A549 (cell line): ENCODE results near the gene ZNF358. TPM values are rescaled to one million over a fixed set of nuclear protein-coding genes. Genes with fewer than 3 reads are reported as not detected.
A peak's percentile ranks its signal among the peaks of the same experiment; 100 is the strongest.

Experiments
- ATAC-seq, 2 experiments: fragments of 200-7000 bp in 1 of 2; fragments of >200 bp in 1 of 2; cut with Nextera tagmentation in 1 of 2; cut with Tn5 transposase in 1 of 2; 3 replicates each; pipeline versions ENCODE4 v1.8.0 to v1.9.1; 2018 to 2020; ENCODE audit warnings: mild to moderate bottlenecking in 1 of 2, moderate library complexity in 1 of 2
- CTCF ChIA-PET: fragments of 300-600 bp; sonication (Branson Sonifier 250); formaldehyde crosslinking; extraction: SDS; loops from one replicate; lab custom pipeline; 2021; ENCODE audit warnings: antibody characterized with exemption, inconsistent platforms; lab: Yijun Ruan, JAX
- POLR2A ChIA-PET: fragments of 350-600 bp; formaldehyde crosslinking; extraction: SDS; loops from one replicate; lab custom pipeline; 2021; ENCODE audit warnings: antibody characterized with exemption, inconsistent platforms; lab: Yijun Ruan, JAX
- DNase-seq, 2 experiments: peaks; one replicate each; pipeline versions ENCODE4 v3.0.0 to v3.0.0-alpha.2; 2011 to 2016; ENCODE audit warnings: low read depth in 1 of 2, low spot score in 1 of 2
- FAIRE-seq: peaks from 2 replicates; lab custom pipeline; 2011; peaks lifted over from hg19 to GRCh38; lab: Jason Lieb, UNC
- H3K27ac ChIP-seq, 2 experiments: fragments of >200 bp; sonication (Bioruptor Twin); formaldehyde crosslinking; 3 replicates each; pipeline ENCODE4 v1.5.1; 2016 to 2017
- H3K4me1 ChIP-seq: fragments of >200 bp; sonication (Bioruptor Twin); formaldehyde crosslinking; 3 replicates; pipeline ENCODE4 v1.6.1; 2016
- H3K4me2 ChIP-seq: fragments of >200 bp; sonication (Bioruptor Twin); formaldehyde crosslinking; 3 replicates; pipeline ENCODE4 v1.6.1; 2016
- H3K4me3 ChIP-seq: fragments of >200 bp; sonication (Bioruptor Twin); formaldehyde crosslinking; 3 replicates; pipeline ENCODE4 v1.5.1; 2016
- H3K9me3 ChIP-seq: fragments of >200 bp; sonication (Bioruptor Twin); formaldehyde crosslinking; 3 replicates; pipeline ENCODE4 v1.6.1; 2016
- BCL3 ChIP-seq: fragments of >200 bp; sonication (Bioruptor Twin); formaldehyde crosslinking; IDR thresholded peaks from 3 replicates; pipeline ENCODE4 v1.6.1; 2016
- BHLHE40 ChIP-seq: IDR thresholded peaks from 2 replicates; pipeline ENCODE4 v1.6.1; 2012; ENCODE audit warnings: low read depth, low read length, inconsistent platforms
- CBX2 ChIP-seq: fragments of 200-600 bp; sonication (generic); IDR thresholded peaks from 2 replicates; pipeline ENCODE4 v1.6.1; 2016; ENCODE audit warnings: low read depth, mild to moderate bottlenecking, borderline replicate concordance
- CEBPB ChIP-seq, 2 experiments: fragments of >200 bp in 1 of 2; sonication (Bioruptor Twin) in 1 of 2; formaldehyde crosslinking in 1 of 2; IDR thresholded peaks; 2 replicates each; pipeline ENCODE4 v1.6.1; 2012 to 2016
- CHD4 ChIP-seq: fragments of 200-600 bp; sonication (generic); IDR thresholded peaks from 2 replicates; pipeline ENCODE4 v1.6.1; 2016; ENCODE audit warnings: antibody characterized with exemption, mild to moderate bottlenecking, borderline replicate concordance
- EP300 ChIP-seq, 2 experiments: fragments of >200 bp; sonication (Bioruptor Twin); formaldehyde crosslinking; IDR thresholded peaks; 2 replicates in 1 of 2; 3 replicates in 1 of 2; pipeline ENCODE4 v1.6.1; 2016 to 2017
- HEYL ChIP-seq: fragments of 250-450 bp; sonication (Bioruptor Pico); IDR thresholded peaks from 2 replicates; pipeline ENCODE4 v1.8.0; 2021; ENCODE audit warnings: mild to moderate bottlenecking, moderate library complexity
- HMGXB4 ChIP-seq: fragments of 250-450 bp; sonication (Bioruptor Pico); IDR thresholded peaks from 2 replicates; pipeline ENCODE4 v1.5.0; 2021; ENCODE audit warnings: mild to moderate bottlenecking, moderate library complexity, borderline replicate concordance
- PBX3 ChIP-seq: IDR thresholded peaks from 2 replicates; pipeline ENCODE4 v1.6.1; 2012
- POLR2A ChIP-seq: IDR thresholded peaks from 2 replicates; pipeline ENCODE4 v1.6.1; 2012; ENCODE audit warnings: mild to moderate bottlenecking, low read length
- POLR2AphosphoS2 ChIP-seq: conservative IDR thresholded peaks from 2 replicates; pipeline ENCODE4 v1.6.1; 2012; ENCODE audit warnings: low read length, improper control_type of control experiment, inconsistent platforms
- RARB ChIP-seq: fragments of 250-450 bp; sonication (Bioruptor Pico); IDR thresholded peaks from 2 replicates; pipeline ENCODE4 v1.8.0; 2021; ENCODE audit warnings: mild to moderate bottlenecking, moderate library complexity
- TFCP2L1 ChIP-seq: fragments of 250-450 bp; sonication (Bioruptor Pico); IDR thresholded peaks from 2 replicates; pipeline ENCODE4 v1.5.0; 2021; ENCODE audit warnings: mild to moderate bottlenecking
- ZC3H11A ChIP-seq: fragments of 450-650 bp; IDR thresholded peaks from 2 replicates; pipeline ENCODE4 v1.6.1; 2014; ENCODE audit warnings: antibody characterized with exemption, mild to moderate bottlenecking
- ZFP36 ChIP-seq: fragments of 450-650 bp; IDR thresholded peaks from 2 replicates; pipeline ENCODE4 v1.6.1; 2014; ENCODE audit warnings: borderline replicate concordance; ENCODE audit not compliant: partially characterized antibody
- ZNF302 ChIP-seq: fragments of 250-450 bp; sonication (Bioruptor Pico); IDR thresholded peaks from 2 replicates; pipeline ENCODE4 v1.9.0; 2021; ENCODE audit warnings: inconsistent platforms, mild to moderate bottlenecking, moderate library complexity
- WGBS: methylation state at CpG from one replicate; pipeline ENCODE4 v1.1.6; 2017; ENCODE audit errors: missing lambda C conversion rate; 5-methylcytosine and 5-hydroxymethylcytosine counted together
- polyA minus RNA-seq: library from RNA; depleted of rRNA, polyadenylated mRNA; stranded (reverse); fragments of >200 nt; gene quantifications from 2 replicates; pipeline ENCODE4 v1.2.3, GENCODE V29; 2011; rRNA and poly(A)+ RNA removed
- polyA plus RNA-seq, 4 experiments: library from polyadenylated mRNA; depleted of rRNA in 3 of 4; stranded (reverse); fragments of >200 nt; fragmentation: RNase III in 1 of 4; extraction: RNeasy Plus Mini Kit Qiagen cat#74134 plus additional on column Dnase treatment in 1 of 4; gene quantifications; 2 replicates in 3 of 4; 3 replicates in 1 of 4; pipeline ENCODE4 v1.2.3, GENCODE V29; 2011 to 2017
- TF ChIP-seq, protein P1 (sequence below): fragments of 450-650 bp; IDR thresholded peaks from 2 replicates; pipeline ENCODE4 v1.6.1; 2014; ENCODE audit warnings: antibody characterized with exemption

The ZNF358 gene
- polyA plus RNA-seq (2011; rRNA removed) (9.5 and 9.9 TPM in 2 replicates), polyA plus RNA-seq (2017; fragmentation: RNase III; extraction: RNeasy Plus Mini Kit Qiagen cat#74134 plus additional on column Dnase treatment) (10.7 to 15.4 TPM (median 14.0 TPM) in 3 replicates), polyA minus RNA-seq (10.7 and 14.3 TPM in 2 replicates)
- polyA plus RNA-seq (2012; cell fraction: cytosol; rRNA removed) = 11.7 and 14.4 TPM in 2 replicates
- 13.4 and 14.1 TPM in 2 replicates for polyA plus RNA-seq (2012; cell fraction: nucleus; rRNA removed)

GRCh38 chr19:7515645-7516151, at the start of gene ZNF358:
TSS of gene ZNF358 (plus strand) at chr19:7516103. CDS start at chr19:7519243, 3,140 bp downstream.
- no peak for TF ChIP-seq ZNF302 (CRISPR knock-in tag)
- no peak for TF ChIP-seq CBX2
- no peak for TF ChIP-seq HMGXB4
- TF ChIP-seq POLR2A = peak; percentile 26
- ATAC-seq (peak; percentile 80 to 92), FAIRE-seq (no peak), DNase-seq (peak; percentile 50 to 67)
- WGBS = 3% methylated on average over 20 of the region's 33 CpGs
- ChIA-PET CTCF (no interaction called here), POLR2A (no interaction called here)
- Histone ChIP-seq H3K4me2 (peak within 1 kb of the TSS; percentile 82), H3K4me1 (peaks cover 7% of the 10 kb centered on the region), H3K27ac (peak within 1 kb of the TSS; percentile 78 to 99), H3K9me3 (no peaks in the 10 kb centered on the region), H3K4me3 (peak within 1 kb of the TSS; percentile 67)

- TF ChIP-seq, protein P1, sequence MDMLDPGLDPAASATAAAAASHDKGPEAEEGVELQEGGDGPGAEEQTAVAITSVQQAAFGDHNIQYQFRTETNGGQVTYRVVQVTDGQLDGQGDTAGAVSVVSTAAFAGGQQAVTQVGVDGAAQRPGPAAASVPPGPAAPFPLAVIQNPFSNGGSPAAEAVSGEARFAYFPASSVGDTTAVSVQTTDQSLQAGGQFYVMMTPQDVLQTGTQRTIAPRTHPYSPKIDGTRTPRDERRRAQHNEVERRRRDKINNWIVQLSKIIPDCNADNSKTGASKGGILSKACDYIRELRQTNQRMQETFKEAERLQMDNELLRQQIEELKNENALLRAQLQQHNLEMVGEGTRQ = no peak
- TF ChIP-seq CHD4 (no peak), HEYL (CRISPR knock-in tag) (no peak), BHLHE40 (no peak), ZC3H11A (no peak), RARB (CRISPR knock-in tag) (no peak)
- 95% methylated on average over 74 of the region's 86 CpGs for WGBS
- ChIA-PET POLR2A (no interaction called here), CTCF (interaction anchor here (0.6 kb wide), 1 partner anchor 20 kb away, joined by 3 read pairs; no protein-coding TSS in a partner anchor)
- Histone ChIP-seq H3K4me1 (no peaks in the 10 kb centered on the region), H3K9me3 (no peaks in the 10 kb centered on the region), H3K4me3 (no peak overlapping the region), H3K4me2 (no peak overlapping the region), H3K27ac (no peak overlapping the region)
- no peak for ATAC-seq
- no peak for FAIRE-seq
- DNase-seq = no peak
Measured at GRCh38 chr19:7467009-7467989, 48.6 kb upstream of the ZNF358 start.

DNA sequence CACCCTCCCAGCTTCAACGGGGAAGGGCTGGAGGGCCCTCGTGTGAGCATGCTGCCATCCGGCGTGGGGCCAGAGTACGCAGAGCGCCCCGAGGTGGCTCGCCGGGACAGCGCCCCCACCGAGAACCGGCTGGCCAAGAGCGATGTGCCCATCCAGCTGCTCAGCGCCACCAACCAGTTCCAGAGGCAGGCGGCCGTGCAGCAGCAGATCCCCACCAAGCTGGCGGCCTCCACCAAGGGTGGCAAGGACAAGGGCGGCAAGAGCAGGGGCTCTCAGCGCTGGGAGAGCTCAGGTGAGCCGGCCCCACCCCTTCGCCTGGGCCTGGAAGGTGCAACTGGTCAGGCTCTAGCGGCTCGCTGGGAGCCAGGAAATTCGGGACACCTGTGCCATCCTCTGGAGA, 47.1 kb upstream of the ZNF358 start:
- Histone ChIP-seq H3K9me3 (no peaks in the 10 kb centered on the region), H3K4me3 (no peak overlapping the region), H3K4me2 (no peak overlapping the region), H3K4me1 (no peaks in the 10 kb centered on the region), H3K27ac (no peak overlapping the region)
- no peak for TF ChIP-seq POLR2AphosphoS2
- TF ChIP-seq PBX3 = no peak
- no peak for TF ChIP-seq CEBPB (IDR thresholded peaks at IDR 0.05)
- TF ChIP-seq ZFP36 = no peak
- TF ChIP-seq TFCP2L1 (CRISPR knock-in tag) = no peak
- no peak for TF ChIP-seq BCL3
- TF ChIP-seq EP300 (IDR thresholded peaks at IDR 0.05) = no peak
- DNase-seq (no peak), FAIRE-seq (no peak), ATAC-seq (no peak; a peak in 1 of 6 replicates)
- CTCF ChIA-PET = interaction anchor here (1.0 kb wide), 1 partner anchor 115 kb away, joined by 3 read pairs; no protein-coding TSS in a partner anchor
- POLR2A ChIA-PET = no interaction called here
- WGBS = 95% methylated on average over 3 of the region's 24 CpGs
